ENCODE results near the gene XYLT1. TPM values are rescaled to one million over a fixed set of nuclear protein-coding genes. Genes with fewer than 3 reads are reported as not detected.

Gene XYLT1
- total RNA-seq, 4 donors from 2014 or later, result 20.0 to 43.0 (median 27.4) TPM

DNA sequence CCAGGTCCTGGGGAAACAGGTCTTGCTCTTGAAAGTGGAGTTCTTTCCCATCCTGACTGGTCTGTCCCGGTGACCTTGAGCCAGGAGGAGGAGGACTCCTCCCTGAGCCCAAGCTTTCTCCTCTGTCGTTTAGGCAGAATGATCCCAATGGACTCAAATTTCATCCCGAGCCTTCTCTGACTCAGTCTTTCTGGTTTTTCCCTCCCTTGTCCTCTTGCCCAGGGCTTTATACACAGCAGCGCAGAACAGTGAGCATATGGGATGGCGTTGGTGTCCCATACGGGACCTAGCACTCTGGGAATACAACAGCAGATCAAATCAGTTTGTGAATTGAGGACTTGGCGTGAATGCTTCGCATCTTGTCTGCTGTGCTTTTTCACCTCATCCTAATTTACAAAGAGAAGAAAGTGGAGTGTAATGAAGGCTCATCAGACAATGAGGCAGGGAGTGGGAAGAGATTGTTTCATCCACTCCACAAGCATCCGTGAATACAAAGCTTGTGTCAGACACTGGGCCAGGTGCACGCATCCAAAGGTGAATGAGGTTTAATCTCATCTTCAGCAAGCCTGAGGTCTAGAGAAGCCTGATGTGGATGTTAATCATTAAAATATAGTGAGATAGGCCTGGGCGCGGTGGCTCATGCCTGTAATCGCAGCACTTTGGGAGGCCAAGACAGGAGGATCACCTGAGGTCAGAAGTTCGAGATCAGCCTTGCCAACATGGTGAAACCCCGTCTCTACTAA lies 1.1 kb upstream of the XYLT1 start:
- DNase-seq (ENCODE audit: low spot score) (no peak), ATAC-seq (ENCODE audit: low FRiP score) (peak; percentile 21)
- TF ChIP-seq, protein P1, sequence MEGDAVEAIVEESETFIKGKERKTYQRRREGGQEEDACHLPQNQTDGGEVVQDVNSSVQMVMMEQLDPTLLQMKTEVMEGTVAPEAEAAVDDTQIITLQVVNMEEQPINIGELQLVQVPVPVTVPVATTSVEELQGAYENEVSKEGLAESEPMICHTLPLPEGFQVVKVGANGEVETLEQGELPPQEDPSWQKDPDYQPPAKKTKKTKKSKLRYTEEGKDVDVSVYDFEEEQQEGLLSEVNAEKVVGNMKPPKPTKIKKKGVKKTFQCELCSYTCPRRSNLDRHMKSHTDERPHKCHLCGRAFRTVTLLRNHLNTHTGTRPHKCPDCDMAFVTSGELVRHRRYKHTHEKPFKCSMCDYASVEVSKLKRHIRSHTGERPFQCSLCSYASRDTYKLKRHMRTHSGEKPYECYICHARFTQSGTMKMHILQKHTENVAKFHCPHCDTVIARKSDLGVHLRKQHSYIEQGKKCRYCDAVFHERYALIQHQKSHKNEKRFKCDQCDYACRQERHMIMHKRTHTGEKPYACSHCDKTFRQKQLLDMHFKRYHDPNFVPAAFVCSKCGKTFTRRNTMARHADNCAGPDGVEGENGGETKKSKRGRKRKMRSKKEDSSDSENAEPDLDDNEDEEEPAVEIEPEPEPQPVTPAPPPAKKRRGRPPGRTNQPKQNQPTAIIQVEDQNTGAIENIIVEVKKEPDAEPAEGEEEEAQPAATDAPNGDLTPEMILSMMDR (IDR thresholded peaks at IDR 0.05), result no peak

DNA sequence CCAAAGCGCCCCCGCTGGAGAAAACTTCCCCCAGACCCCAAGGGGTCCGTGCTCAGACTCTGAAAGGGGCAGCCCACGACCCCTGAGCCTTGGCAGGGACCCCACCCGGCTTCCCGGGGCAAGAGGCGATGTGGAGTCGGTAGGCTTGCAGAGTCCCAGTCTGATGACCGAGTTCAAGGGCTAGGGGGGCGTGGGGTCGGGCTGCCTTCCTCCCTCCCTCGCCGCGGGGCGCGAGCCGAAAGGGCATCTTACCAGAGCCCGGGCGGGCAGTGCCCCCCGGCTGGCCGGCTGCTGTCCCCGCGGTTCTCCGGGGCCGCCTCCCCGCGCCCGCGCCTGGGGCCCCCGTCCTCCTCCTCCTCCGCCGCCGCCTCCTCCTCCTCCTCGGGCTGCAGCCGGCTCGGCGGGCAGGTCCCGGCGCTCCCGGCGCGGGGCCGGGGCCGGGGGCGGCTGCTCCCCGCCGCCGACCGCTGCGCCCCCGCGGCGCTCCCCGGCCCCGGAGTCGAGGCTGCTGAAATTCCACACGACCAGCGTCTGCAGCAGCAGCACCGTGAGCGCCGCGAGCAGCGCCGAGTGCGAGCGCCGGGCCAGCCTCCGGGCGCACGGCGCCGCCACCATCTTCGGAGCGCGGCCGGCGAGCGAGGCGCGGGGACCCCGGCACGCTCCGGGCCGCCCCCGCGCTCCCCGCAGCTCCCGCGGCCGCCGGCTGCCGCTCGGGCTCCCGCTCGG lies 415 bp downstream of the XYLT1 start:
- ATAC-seq (ENCODE audit: low FRiP score), result no peak

DNA sequence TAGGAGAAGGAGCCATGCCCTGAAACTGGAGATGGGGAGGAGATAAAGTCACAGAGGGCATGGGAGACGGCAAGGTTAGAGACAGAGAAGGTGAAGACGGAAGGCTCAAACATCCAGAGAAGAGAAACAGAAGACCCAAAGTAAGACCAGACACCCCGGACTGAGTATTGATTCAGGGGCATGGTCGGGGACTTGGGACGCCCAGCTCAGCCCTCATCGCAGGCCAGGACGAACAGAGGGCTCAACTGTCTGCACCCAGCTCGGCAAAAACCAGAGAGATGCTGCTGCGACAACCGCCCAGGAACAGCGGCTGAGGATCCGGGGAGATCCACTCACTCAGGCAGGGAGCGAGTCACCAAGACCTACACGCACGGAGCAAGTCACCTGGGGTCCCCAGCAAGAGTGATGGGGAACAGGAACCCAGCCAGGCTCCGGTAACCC lies 999 bp downstream of the XYLT1 start:
- no peak for DNase-seq (ENCODE audit: low spot score)
- no peak for ATAC-seq (ENCODE audit: low FRiP score)
- TF ChIP-seq, protein P1 (IDR thresholded peaks at IDR 0.05), result no peak

More for the DNA sequence above, 415 bp downstream of the XYLT1 start:
- TF ChIP-seq, protein P1 (IDR thresholded peaks at IDR 0.05), result no peak
- DNase-seq (ENCODE audit: low spot score), result no peak

DNA sequence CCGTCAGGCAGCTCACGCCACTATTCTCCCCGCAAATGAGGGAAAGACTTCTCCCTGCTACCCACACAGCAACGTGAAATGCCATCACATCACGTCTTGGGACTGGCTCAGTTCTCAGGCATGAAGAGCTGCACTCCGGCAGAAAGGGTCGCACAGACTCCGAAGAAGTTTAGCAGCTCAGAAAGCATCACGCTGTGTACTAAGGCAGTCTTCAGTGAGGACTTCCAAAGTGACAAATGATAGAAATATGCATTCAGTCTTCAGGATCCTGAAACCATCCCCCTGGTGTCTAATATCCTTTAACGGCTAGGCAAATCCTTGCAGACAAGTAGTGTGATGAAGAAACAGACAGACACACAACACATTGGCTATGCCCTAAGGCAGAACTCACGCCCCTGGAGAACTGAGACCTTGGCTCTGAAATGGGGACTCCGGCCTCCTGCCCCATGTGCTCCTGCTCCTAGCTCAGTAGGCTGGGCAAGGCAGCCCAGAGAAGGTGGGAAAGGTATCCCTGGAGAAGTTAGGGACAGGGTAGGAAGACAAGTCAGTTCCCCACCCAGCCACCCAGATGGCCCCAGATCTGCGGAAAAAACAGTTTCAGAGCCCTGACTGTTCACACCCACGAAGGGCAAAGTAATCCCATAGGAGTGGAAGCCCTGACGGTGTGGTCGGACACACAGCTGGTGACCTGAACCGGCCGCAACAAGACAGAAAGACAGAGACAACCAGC lies 1.6 kb downstream of the XYLT1 start:
- TF ChIP-seq, protein P1 (IDR thresholded peaks at IDR 0.05), result no peak
- ATAC-seq (ENCODE audit: low FRiP score), result no peak
- DNase-seq (ENCODE audit: low spot score), result no peak

DNA sequence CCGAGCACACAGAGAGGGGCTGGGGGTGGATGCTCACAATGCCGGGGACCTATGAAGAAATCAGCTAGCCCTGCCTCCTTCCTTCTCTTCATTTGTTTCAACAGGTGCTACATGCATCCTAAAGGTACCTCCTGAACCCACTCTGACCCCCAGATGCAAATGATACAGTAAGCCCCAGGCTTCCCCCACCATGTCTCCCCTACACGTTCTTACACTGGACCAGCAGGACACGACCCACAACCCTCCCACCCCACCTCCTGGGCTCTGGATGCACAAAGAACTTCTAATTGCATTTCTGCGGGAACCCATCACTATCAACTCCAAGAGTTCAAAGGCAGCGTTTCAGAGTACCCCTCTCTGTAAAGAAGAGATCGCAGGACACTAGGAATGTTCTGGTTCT lies 2.1 kb downstream of the XYLT1 start:
- DNase-seq (ENCODE audit: low spot score), result no peak
- TF ChIP-seq, protein P1 (IDR thresholded peaks at IDR 0.05), result no peak
- ATAC-seq (ENCODE audit: low FRiP score), result no peak

DNA sequence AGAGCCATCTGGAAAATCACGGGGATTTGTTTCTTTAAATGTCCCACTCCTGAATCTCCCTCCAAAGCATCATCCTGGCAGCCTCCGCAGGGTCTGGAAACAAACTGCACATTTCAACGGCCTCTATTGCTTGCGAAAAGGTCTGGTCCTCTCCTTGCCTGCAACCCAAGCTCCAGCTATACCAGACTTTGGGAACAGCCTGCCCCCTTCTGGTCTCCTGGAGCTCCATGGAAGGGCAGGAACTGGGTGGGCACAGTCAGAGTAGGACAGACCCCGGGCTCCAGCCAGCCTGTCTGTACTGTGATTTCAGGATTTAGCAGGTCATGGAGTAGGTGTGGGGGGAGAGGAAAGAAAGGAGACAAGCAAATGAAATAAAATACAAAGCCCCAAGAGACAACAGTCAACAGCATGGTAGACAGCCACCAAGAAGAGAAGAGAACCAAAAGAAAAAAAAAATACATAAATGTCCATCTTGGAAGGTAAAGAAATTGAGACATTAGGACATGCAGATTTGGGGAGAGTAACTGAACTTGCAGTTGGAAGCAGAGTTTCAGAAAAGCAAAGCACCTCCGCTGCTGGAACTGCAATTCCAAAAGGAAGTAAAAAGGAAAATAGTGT lies 2.7 kb downstream of the XYLT1 start:
- ATAC-seq (ENCODE audit: low FRiP score) (no peak), DNase-seq (ENCODE audit: low spot score) (no peak)
- TF ChIP-seq, protein P1 (IDR thresholded peaks at IDR 0.05), result no peak
